Astrocyte (in vitro differentiated cells and primary cell): Measurements from ENCODE around the gene SPX.

Source experiments
- CTCF ChIP-seq: IDR thresholded peaks from 2 replicates; pipeline ENCODE4 v1.5.1; 2011; ENCODE audit warnings: low read depth, mild to moderate bottlenecking, inconsistent platforms, low read length, moderate library complexity; ENCODE audit not compliant: insufficient read depth
- EZH2 ChIP-seq: IDR thresholded peaks from 2 replicates; pipeline ENCODE4 v1.6.1; 2012; ENCODE audit warnings: mild to moderate bottlenecking, low read length, inconsistent platforms; ENCODE audit not compliant: insufficient read depth

- TF ChIP-seq CTCF (no peak), EZH2 (no peak)
Observed at GRCh38 chr12:21502872-21503271, 23.2 kb upstream of the SPX start.
